Measurements from ENCODE around the gene TMPRSS12. TPM values are rescaled to one million over a fixed set of nuclear protein-coding genes. Genes with fewer than 3 reads are reported as not detected.
A peak's percentile ranks its signal among the peaks of the same experiment; 100 is the strongest.

TMPRSS12 gene
- total and polyA plus RNA-seq, 2 of the 13 experiments (the other 11 are each of a cell fraction or from before 2014, with no cell fraction given) = not detected

- no peak for TF ChIP-seq ZBED4 (CRISPR knock-in tag; IDR thresholded peaks at IDR 0.05; ENCODE audit: borderline replicate concordance)
- TF ChIP-seq ZNF101 (CRISPR knock-in tag; IDR thresholded peaks at IDR 0.05; ENCODE audit: borderline replicate concordance, low read depth) = no peak
- TF ChIP-seq HDAC2 (CRISPR knock-in tag; IDR thresholded peaks at IDR 0.05) = 0 out of 2 replicates have a peak, but pooled peaks have one; percentile 14
- TF ChIP-seq HOXA9 (CRISPR knock-in tag; IDR thresholded peaks at IDR 0.05; ENCODE audit: borderline replicate concordance) = no peak
- TF ChIP-seq PAF1 (CRISPR knock-in tag; IDR thresholded peaks at IDR 0.05) = no peak
- TF ChIP-seq POLR2G (IDR thresholded peaks at IDR 0.05; ENCODE audit: low read depth, low read length) = 0 out of 2 replicates have a peak, but pooled peaks have one; percentile 24
- no peak for TF ChIP-seq BRD4 (CRISPR knock-in tag; IDR thresholded peaks at IDR 0.05)
- TF ChIP-seq IRF1 (CRISPR knock-in tag; IDR thresholded peaks at IDR 0.05; ENCODE audit: low read depth) = no peak
- TF ChIP-seq FOXP4 (CRISPR knock-in tag; IDR thresholded peaks at IDR 0.05) = no peak
- TF ChIP-seq MEIS2 (CRISPR knock-in tag; IDR thresholded peaks at IDR 0.05) = no peak
- TF ChIP-seq MTA3 (CRISPR knock-in tag; IDR thresholded peaks at IDR 0.05) = no peak
- TF ChIP-seq ZSCAN20 (CRISPR knock-in tag; IDR thresholded peaks at IDR 0.05; ENCODE audit: borderline replicate concordance) = no peak
- TF ChIP-seq EEA1 (CRISPR knock-in tag; IDR thresholded peaks at IDR 0.05; ENCODE audit: borderline replicate concordance) = no peak
- no peak for TF ChIP-seq SNAPC4 (CRISPR knock-in tag; IDR thresholded peaks at IDR 0.05)
- peak; percentile 14; the same call in 1 of the 2 replicates for TF ChIP-seq PATZ1 (CRISPR knock-in tag; IDR thresholded peaks at IDR 0.05)
Observed at GRCh38 chr12:50928392-50928791, 85.7 kb downstream of the TMPRSS12 start (continued).
